K562 (cell line): ENCODE measurements around the gene PTRH1. TPM values are rescaled to one million over a fixed set of nuclear protein-coding genes. Genes with fewer than 3 reads are reported as not detected.

Experiments used
- ATAC-seq: fragments of 200-7000 bp; cut with Tn5 transposase; 3 replicates; pipeline ENCODE4 v1.9.1; 2020; ENCODE audit warnings: moderate library complexity
- BruUV-seq: library from RNA; stranded (reverse); fragments of 400-500 nt; replicated peaks from 2 replicates; lab custom pipeline; 2021; lab: Mats Ljungman, UMichigan
- CTCF ChIA-PET: fragments of 300-600 bp; formaldehyde crosslinking; extraction: SDS; loops from one replicate; lab custom pipeline; 2021; ENCODE audit warnings: low intra/inter-chr PET ratio; lab: Yijun Ruan, JAX
- POLR2A ChIA-PET: fragments of 300-600, 350-650 bp; sonication (Branson Sonifier 250); formaldehyde crosslinking; extraction: SDS; loops from one replicate; lab custom pipeline; 2021; ENCODE audit warnings: antibody characterized with exemption, inconsistent platforms; lab: Yijun Ruan, JAX
- DNase-seq, 4 experiments: peaks; one replicate each; pipeline versions ENCODE4 v3.0.0 to v3.0.0-alpha.2; 2011 to 2018; ENCODE audit warnings: low spot score in 3 of 4, mixed read lengths in 3 of 4; ENCODE audit errors: extremely low read depth in 1 of 4
- FAIRE-seq: peaks from 2 replicates; lab custom pipeline; 2011; peaks lifted over from hg19 to GRCh38; lab: Jason Lieb, UNC
- H2AFZ ChIP-seq: 2 replicates; pipeline ENCODE4 v1.6.0; 2011; ENCODE audit warnings: low read depth, low read length, control low read depth, inconsistent platforms
- H3K27ac ChIP-seq: fragments of 200-600 bp; 3 replicates; pipeline ENCODE4 v1.8.0; 2011; ENCODE audit warnings: low read depth, mild to moderate bottlenecking, control low read depth, inconsistent platforms, low read length, moderate library complexity, mixed read lengths; ENCODE audit errors: extremely low read depth
- H3K27me3 ChIP-seq, 2 experiments: fragments of 300-600 bp in 1 of 2; 2 replicates in 1 of 2; 3 replicates in 1 of 2; pipeline versions ENCODE4 v1.6.0 to v1.8.0; 2011; ENCODE audit warnings: inconsistent platforms in 2 of 2, low read length in 2 of 2, mild to moderate bottlenecking in 1 of 2, mixed read lengths in 1 of 2, moderate library complexity in 1 of 2; ENCODE audit not compliant: control insufficient read depth in 2 of 2, insufficient read depth in 2 of 2
- H3K36me3 ChIP-seq: fragments of 300-600 bp; 3 replicates; pipeline ENCODE4 v1.8.0; 2011; ENCODE audit warnings: mild to moderate bottlenecking, low read length, inconsistent platforms; ENCODE audit not compliant: control insufficient read depth, insufficient read depth
- H3K4me1 ChIP-seq, 2 experiments: fragments of 200-600 bp in 1 of 2; replicated peaks in 1 of 2; 2 replicates in 1 of 2; 3 replicates in 1 of 2; pipeline versions ENCODE4 v1.5.1 to v1.8.0; 2011; ENCODE audit warnings: inconsistent platforms in 2 of 2, low read length in 2 of 2, mild to moderate bottlenecking in 1 of 2, mixed read lengths in 1 of 2, moderate library complexity in 1 of 2; ENCODE audit not compliant: control insufficient read depth in 2 of 2, insufficient read depth in 2 of 2
- H3K4me2 ChIP-seq: 2 replicates; pipeline ENCODE4 v1.6.1; 2011; ENCODE audit warnings: low read length, control low read depth, inconsistent platforms, mixed read lengths; ENCODE audit not compliant: insufficient read depth
- H3K4me3 ChIP-seq: fragments of 200-600 bp; sonication (generic), shearing (Covaris generic); 2 replicates; pipeline ENCODE4 v1.5.1; 2016; ENCODE audit warnings: control low read depth, inconsistent platforms
- H3K79me2 ChIP-seq: fragments of 200-600 bp; 3 replicates; pipeline ENCODE4 v1.8.0; 2011; ENCODE audit warnings: low read length, inconsistent platforms; ENCODE audit not compliant: control insufficient read depth, insufficient read depth
- H3K9ac ChIP-seq, 2 experiments: 2 replicates each; pipeline versions ENCODE4 v1.6.0 to v1.6.1; 2011; ENCODE audit warnings: low read depth in 2 of 2, low read length in 2 of 2, control low read depth in 1 of 2, inconsistent platforms in 1 of 2, mild to moderate bottlenecking in 1 of 2, mixed read lengths in 1 of 2; ENCODE audit not compliant: insufficient read depth in 1 of 2
- H3K9me1 ChIP-seq: one replicate; pipeline ENCODE4 v1.6.0; 2011; ENCODE audit warnings: inconsistent platforms, mild to moderate bottlenecking, low read length, moderate library complexity; ENCODE audit not compliant: control insufficient read depth, insufficient read depth
- H3K9me3 ChIP-seq: replicated peaks from 2 replicates; pipeline ENCODE4 v1.5.1; 2011; ENCODE audit warnings: low read depth, low read length, inconsistent platforms; ENCODE audit not compliant: control insufficient read depth, insufficient read depth
- H4K20me1 ChIP-seq: replicated peaks from 2 replicates; pipeline ENCODE4 v1.6.1; 2011; ENCODE audit warnings: low read length, inconsistent platforms, mixed read lengths; ENCODE audit not compliant: control insufficient read depth, insufficient read depth
- BCOR ChIP-seq: fragments of 450-650 bp; IDR thresholded peaks from 2 replicates; pipeline ENCODE4 v1.6.1; 2016
- GMEB1 ChIP-seq: fragments of 250-450 bp; sonication (Bioruptor Pico); IDR thresholded peaks from 2 replicates; pipeline ENCODE4 v1.4.0; 2020; ENCODE audit warnings: mild to moderate bottlenecking
- ILK ChIP-seq: fragments of 450-650 bp; IDR thresholded peaks from 2 replicates; pipeline ENCODE4 v1.6.1; 2016; ENCODE audit warnings: missing genetic modification characterization, low read depth, mild to moderate bottlenecking, missing compliant biosample characterization, moderate library complexity, borderline replicate concordance
- MAFG ChIP-seq: fragments of 450-650 bp; conservative IDR thresholded peaks from 2 replicates; pipeline ENCODE4 v1.6.1; 2016; ENCODE audit warnings: missing genetic modification characterization, missing compliant biosample characterization
- MAX ChIP-seq: sonication (generic); formaldehyde crosslinking; IDR thresholded peaks from 2 replicates; pipeline ENCODE4 v1.9.0; 2022; ENCODE audit warnings: mild to moderate bottlenecking, missing genetic modification reagents
- RBFOX2 ChIP-seq: fragments of 200-400 bp; formaldehyde crosslinking; IDR thresholded peaks from 2 replicates; pipeline ENCODE4 v1.6.1; 2017; ENCODE audit warnings: low read depth, mild to moderate bottlenecking, low read length, moderate library complexity
- SMAD1 ChIP-seq: fragments of 150-350 bp; IDR thresholded peaks from 2 replicates; pipeline ENCODE4 v1.6.1; 2014; ENCODE audit warnings: low read length, low read depth; ENCODE audit not compliant: partially characterized antibody
- YBX1 ChIP-seq: fragments of 450-650 bp; IDR thresholded peaks from 2 replicates; pipeline ENCODE4 v1.7.1; 2016; ENCODE audit warnings: mild to moderate bottlenecking
- ZBTB33 ChIP-seq: sonication (generic); formaldehyde crosslinking; IDR thresholded peaks from 2 replicates; pipeline ENCODE4 v1.8.1; 2023; ENCODE audit warnings: mild to moderate bottlenecking, missing genetic modification reagents
- ZKSCAN3 ChIP-seq: fragments of 250-450 bp; sonication (Bioruptor Pico); IDR thresholded peaks from 2 replicates; pipeline ENCODE4 v1.4.0; 2020
- ZNF212 ChIP-seq: fragments of 450-650 bp; formaldehyde crosslinking; IDR thresholded peaks from 2 replicates; pipeline ENCODE4 v1.4.0; 2020; ENCODE audit warnings: mild to moderate bottlenecking
- ZNF24 ChIP-seq: fragments of 450-650 bp; IDR thresholded peaks from 2 replicates; pipeline ENCODE4 v1.6.1; 2016
- WGBS: fragments of 100-300 bp; shearing (Covaris generic); methylation state at CpG from one replicate; pipeline ENCODE4 v1.1.6; 2016; ENCODE audit warnings: low coverage, mixed read lengths; ENCODE audit not compliant: insufficient coverage; ENCODE audit errors: missing lambda C conversion rate; 5-methylcytosine and 5-hydroxymethylcytosine counted together
- in situ Hi-C: fragments of 300-500 bp; cut with MboI; formaldehyde crosslinking; loops from 4 replicates; pipeline ENCODE4 v1.15.0; 2018; ENCODE audit warnings: inconsistent platforms, mixed read lengths
- intact Hi-C: fragments of 100-400 bp; cut with micrococcal nuclease; formaldehyde crosslinking; loops from 2 replicates; pipeline ENCODE4 v1.14.2; 2022
- polyA plus RNA-seq, 8 experiments: library from polyadenylated mRNA; depleted of rRNA in 4 of 8; stranded (reverse) in 5 of 8; unstranded in 3 of 8; fragments of >200 nt; fragmentation: Nextera tagmentation in 2 of 8; fragmentation: Illumina TruSeq in 1 of 8; extraction: Ambion mirVana in 2 of 8; extraction: Trizol in 1 of 8; gene quantifications; 2 replicates each; pipeline versions ENCODE4 v1.2.1 to v1.2.3, GENCODE V29; 2011 to 2014; ENCODE audit warnings: inconsistent platforms in 1 of 8, missing spikeins in 1 of 8
- total RNA-seq, 7 experiments: library from RNA; depleted of rRNA in 6 of 7; stranded (reverse); fragments of >200 nt in 6 of 7; fragmentation: Illumina TruSeq in 2 of 7; extraction: Trizol in 2 of 7; gene quantifications; 2 replicates each; pipeline versions ENCODE4 v1.2.1 to v1.2.3, GENCODE V29; 2011 to 2021; ENCODE audit warnings: low replicate concordance in 1 of 7

Gene PTRH1
- total and polyA plus RNA-seq, 9 of the 15 experiments (the other 6 are each of a cell fraction or from before 2014, with no cell fraction given) = 0.63 to 43.1 (median 5.7) TPM

- H3K36me3 ChIP-seq = no peaks in the 10 kb centered on the region
- H3K79me2 ChIP-seq = 0 out of 3 replicates have a peak, but pooled peaks cover 3% of the 10 kb centered on the region
- in situ Hi-C loops = no loop called here
- BruUV-seq = no TSS peak
- H3K9me1 ChIP-seq = peaks cover 3% of the 10 kb centered on the region
- DNase-seq (no peak), ATAC-seq (no peak), FAIRE-seq (no peak)
- H3K27ac ChIP-seq = no peak overlapping the region
- no peak overlapping the region for H3K4me2 ChIP-seq
- TF ChIP-seq MAX (peak; percentile 24; the same call in 1 of the 2 replicates), MAFG (tag) (no peak)
- no peak overlapping the region for H3K4me3 ChIP-seq
- H3K9ac ChIP-seq = no peak overlapping the region
- H3K9me3 ChIP-seq = 0 out of 2 replicates have a peak, but pooled peaks cover 4% of the 10 kb centered on the region
- H4K20me1 ChIP-seq = peaks cover 3% of the 10 kb centered on the region; the same call in 1 of the 2 replicates
- peaks cover 4 to 60% of the 10 kb centered on the region in 2 experiments; a peak in 4 of 5 replicates for H3K4me1 ChIP-seq
- H2AFZ ChIP-seq = no peak overlapping the region
- intact Hi-C loops = no loop called here
- ChIA-PET POLR2A (interaction anchor here (0.5 to 1.5 kb wide), 3 partner anchors 8 to 171 kb away, joined by 3 to 6 read pairs (median 3); no protein-coding TSS in a partner anchor), CTCF (no interaction called here)
- H3K27me3 ChIP-seq = no peaks in the 10 kb centered on the region
- WGBS = 47% methylated on average over 6 of the region's 9 CpGs
These were observed 4.2 kb downstream of the PTRH1 start for GRCh38 chr9:127711226-127711701.

- BruUV-seq = no TSS peak
- no peak overlapping the region for H3K27ac ChIP-seq
- H3K27me3 ChIP-seq = no peaks in the 10 kb centered on the region
- H3K36me3 ChIP-seq = no peaks in the 10 kb centered on the region
- H3K4me2 ChIP-seq = no peak overlapping the region
- ChIA-PET CTCF (no interaction called here), POLR2A (interaction anchor here (1.1 kb wide), 1 partner anchor 13 kb away, joined by 3 read pairs; no protein-coding TSS in a partner anchor)
- 0 out of 4 replicates have a peak overlapping the region, but pooled peaks of 1 of the 2 experiments have one; percentile 1 for H3K9ac ChIP-seq
- WGBS = 84% methylated on average over 7 of the region's 10 CpGs
- in situ Hi-C loops = no loop called here
- intact Hi-C loops = no loop called here
- no peak overlapping the region for H2AFZ ChIP-seq
- peaks cover 3% of the 10 kb centered on the region; the same call in 1 of the 2 replicates for H4K20me1 ChIP-seq
- peaks cover 4 to 58% of the 10 kb centered on the region in 2 experiments; a peak in 3 of 5 replicates for H3K4me1 ChIP-seq
- no peak overlapping the region for H3K4me3 ChIP-seq
- no peaks in the 10 kb centered on the region for H3K9me1 ChIP-seq
- H3K79me2 ChIP-seq = 0 out of 3 replicates have a peak, but pooled peaks cover 3% of the 10 kb centered on the region
- DNase-seq (no peak), FAIRE-seq (no peak), ATAC-seq (no peak)
- 0 out of 2 replicates have a peak, but pooled peaks cover 4% of the 10 kb centered on the region for H3K9me3 ChIP-seq
- TF ChIP-seq ZBTB33 (CRISPR knock-in tag) (no peak), SMAD1 (no peak), BCOR (peak; percentile 20; the same call in 1 of the 2 replicates), YBX1 (no peak), GMEB1 (CRISPR knock-in tag) (no peak), ZKSCAN3 (CRISPR knock-in tag) (no peak), ZNF212 (CRISPR knock-in tag) (no peak), ZNF24 (no peak), ILK (tag) (no peak), RBFOX2 (no peak)
These were observed 5.2 kb downstream of the PTRH1 start for GRCh38 chr9:127710204-127710783.
